HEK293T (cell line): Measurements from ENCODE around the gene MAP3K21.

Experiments used
- BHLHE40 ChIP-seq: fragments of 450-650 bp; IDR thresholded peaks from 2 replicates; pipeline ENCODE4 v1.6.1; 2016; ENCODE audit warnings: mild to moderate bottlenecking, moderate library complexity, borderline replicate concordance
- ELF4 ChIP-seq: fragments of 450-650 bp; IDR thresholded peaks from 2 replicates; pipeline ENCODE4 v1.6.1; 2017; ENCODE audit warnings: antibody characterized with exemption
- FOXA1 ChIP-seq: fragments of 450-650 bp; IDR thresholded peaks from 2 replicates; pipeline ENCODE4 v1.6.1; 2016; ENCODE audit warnings: mild to moderate bottlenecking
- FOXK2 ChIP-seq: fragments of 450-650 bp; IDR thresholded peaks from 2 replicates; pipeline ENCODE4 v1.6.1; 2016; ENCODE audit warnings: mild to moderate bottlenecking
- FOXM1 ChIP-seq: fragments of 450-650 bp; IDR thresholded peaks from 2 replicates; pipeline ENCODE4 v1.6.1; 2017; ENCODE audit warnings: mild to moderate bottlenecking, borderline replicate concordance
- HDGF ChIP-seq: fragments of 450-650 bp; IDR thresholded peaks from 2 replicates; pipeline ENCODE4 v1.6.1; 2017; ENCODE audit warnings: antibody characterized with exemption, borderline replicate concordance
- SP1 ChIP-seq: fragments of 450-650 bp; IDR thresholded peaks from 2 replicates; pipeline ENCODE4 v1.6.1; 2017
- SUZ12 ChIP-seq: fragments of 450-650 bp; IDR thresholded peaks from 2 replicates; pipeline ENCODE4 v1.6.1; 2016; ENCODE audit warnings: mild to moderate bottlenecking
- ZNF384 ChIP-seq: fragments of 450-650 bp; IDR thresholded peaks from 2 replicates; pipeline ENCODE4 v1.6.1; 2016

GRCh38 chr1:233300326-233300725, 27.2 kb upstream of the MAP3K21 start:
- TF ChIP-seq FOXM1 (no peak), ELF4 (no peak), ZNF384 (no peak), SUZ12 (no peak), BHLHE40 (no peak), FOXA1 (no peak), SP1 (no peak), FOXK2 (no peak), HDGF (no peak)
